ENCODE measurements around the gene FAM168A. TPM values are rescaled to one million over a fixed set of nuclear protein-coding genes. Genes with fewer than 3 reads are reported as not detected.

FAM168A gene
- total and polyA plus RNA-seq, 2 of the 8 experiments (the other 6 are each of a cell fraction or from before 2014, with no cell fraction given) = 17.1 to 21.6 TPM

DNA sequence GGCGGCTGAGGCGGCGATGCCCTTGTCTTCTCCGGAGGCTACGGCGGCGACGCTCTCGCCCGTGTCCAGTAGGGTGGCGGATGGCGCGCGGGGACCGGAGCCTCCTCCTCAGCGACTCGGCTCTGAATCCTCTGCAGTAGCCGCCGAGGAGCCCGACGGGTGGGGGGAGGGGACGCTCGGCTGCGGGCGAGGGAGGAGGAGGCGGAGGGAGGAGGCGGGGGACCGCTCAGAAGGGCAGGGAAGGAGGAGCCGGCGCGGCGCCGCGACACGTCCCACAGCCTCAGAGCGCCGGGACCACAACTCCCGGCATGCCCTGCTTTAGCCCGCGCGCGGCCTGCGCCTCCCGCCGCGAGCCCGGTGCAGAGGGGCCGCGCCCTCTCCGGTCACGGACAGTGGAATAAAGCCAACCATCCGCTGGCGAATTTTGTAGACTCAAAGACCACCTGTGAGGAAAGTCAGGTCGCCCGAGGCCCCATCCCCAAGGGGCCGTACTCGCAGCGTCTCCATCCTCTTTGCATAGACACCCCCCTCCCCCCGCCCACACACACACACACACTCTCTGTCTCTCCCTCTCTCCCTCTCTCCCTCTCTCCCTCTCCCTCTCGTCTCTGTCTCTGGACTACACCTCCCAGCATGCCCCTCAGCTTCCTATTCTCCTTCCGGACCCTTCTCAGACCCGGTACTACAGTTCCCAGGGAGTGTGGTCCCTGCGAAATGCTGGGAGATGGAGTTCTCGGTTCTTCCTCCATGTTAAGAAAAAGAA, at the start of gene FAM168A (continued):
- TF ChIP-seq, protein P1, sequence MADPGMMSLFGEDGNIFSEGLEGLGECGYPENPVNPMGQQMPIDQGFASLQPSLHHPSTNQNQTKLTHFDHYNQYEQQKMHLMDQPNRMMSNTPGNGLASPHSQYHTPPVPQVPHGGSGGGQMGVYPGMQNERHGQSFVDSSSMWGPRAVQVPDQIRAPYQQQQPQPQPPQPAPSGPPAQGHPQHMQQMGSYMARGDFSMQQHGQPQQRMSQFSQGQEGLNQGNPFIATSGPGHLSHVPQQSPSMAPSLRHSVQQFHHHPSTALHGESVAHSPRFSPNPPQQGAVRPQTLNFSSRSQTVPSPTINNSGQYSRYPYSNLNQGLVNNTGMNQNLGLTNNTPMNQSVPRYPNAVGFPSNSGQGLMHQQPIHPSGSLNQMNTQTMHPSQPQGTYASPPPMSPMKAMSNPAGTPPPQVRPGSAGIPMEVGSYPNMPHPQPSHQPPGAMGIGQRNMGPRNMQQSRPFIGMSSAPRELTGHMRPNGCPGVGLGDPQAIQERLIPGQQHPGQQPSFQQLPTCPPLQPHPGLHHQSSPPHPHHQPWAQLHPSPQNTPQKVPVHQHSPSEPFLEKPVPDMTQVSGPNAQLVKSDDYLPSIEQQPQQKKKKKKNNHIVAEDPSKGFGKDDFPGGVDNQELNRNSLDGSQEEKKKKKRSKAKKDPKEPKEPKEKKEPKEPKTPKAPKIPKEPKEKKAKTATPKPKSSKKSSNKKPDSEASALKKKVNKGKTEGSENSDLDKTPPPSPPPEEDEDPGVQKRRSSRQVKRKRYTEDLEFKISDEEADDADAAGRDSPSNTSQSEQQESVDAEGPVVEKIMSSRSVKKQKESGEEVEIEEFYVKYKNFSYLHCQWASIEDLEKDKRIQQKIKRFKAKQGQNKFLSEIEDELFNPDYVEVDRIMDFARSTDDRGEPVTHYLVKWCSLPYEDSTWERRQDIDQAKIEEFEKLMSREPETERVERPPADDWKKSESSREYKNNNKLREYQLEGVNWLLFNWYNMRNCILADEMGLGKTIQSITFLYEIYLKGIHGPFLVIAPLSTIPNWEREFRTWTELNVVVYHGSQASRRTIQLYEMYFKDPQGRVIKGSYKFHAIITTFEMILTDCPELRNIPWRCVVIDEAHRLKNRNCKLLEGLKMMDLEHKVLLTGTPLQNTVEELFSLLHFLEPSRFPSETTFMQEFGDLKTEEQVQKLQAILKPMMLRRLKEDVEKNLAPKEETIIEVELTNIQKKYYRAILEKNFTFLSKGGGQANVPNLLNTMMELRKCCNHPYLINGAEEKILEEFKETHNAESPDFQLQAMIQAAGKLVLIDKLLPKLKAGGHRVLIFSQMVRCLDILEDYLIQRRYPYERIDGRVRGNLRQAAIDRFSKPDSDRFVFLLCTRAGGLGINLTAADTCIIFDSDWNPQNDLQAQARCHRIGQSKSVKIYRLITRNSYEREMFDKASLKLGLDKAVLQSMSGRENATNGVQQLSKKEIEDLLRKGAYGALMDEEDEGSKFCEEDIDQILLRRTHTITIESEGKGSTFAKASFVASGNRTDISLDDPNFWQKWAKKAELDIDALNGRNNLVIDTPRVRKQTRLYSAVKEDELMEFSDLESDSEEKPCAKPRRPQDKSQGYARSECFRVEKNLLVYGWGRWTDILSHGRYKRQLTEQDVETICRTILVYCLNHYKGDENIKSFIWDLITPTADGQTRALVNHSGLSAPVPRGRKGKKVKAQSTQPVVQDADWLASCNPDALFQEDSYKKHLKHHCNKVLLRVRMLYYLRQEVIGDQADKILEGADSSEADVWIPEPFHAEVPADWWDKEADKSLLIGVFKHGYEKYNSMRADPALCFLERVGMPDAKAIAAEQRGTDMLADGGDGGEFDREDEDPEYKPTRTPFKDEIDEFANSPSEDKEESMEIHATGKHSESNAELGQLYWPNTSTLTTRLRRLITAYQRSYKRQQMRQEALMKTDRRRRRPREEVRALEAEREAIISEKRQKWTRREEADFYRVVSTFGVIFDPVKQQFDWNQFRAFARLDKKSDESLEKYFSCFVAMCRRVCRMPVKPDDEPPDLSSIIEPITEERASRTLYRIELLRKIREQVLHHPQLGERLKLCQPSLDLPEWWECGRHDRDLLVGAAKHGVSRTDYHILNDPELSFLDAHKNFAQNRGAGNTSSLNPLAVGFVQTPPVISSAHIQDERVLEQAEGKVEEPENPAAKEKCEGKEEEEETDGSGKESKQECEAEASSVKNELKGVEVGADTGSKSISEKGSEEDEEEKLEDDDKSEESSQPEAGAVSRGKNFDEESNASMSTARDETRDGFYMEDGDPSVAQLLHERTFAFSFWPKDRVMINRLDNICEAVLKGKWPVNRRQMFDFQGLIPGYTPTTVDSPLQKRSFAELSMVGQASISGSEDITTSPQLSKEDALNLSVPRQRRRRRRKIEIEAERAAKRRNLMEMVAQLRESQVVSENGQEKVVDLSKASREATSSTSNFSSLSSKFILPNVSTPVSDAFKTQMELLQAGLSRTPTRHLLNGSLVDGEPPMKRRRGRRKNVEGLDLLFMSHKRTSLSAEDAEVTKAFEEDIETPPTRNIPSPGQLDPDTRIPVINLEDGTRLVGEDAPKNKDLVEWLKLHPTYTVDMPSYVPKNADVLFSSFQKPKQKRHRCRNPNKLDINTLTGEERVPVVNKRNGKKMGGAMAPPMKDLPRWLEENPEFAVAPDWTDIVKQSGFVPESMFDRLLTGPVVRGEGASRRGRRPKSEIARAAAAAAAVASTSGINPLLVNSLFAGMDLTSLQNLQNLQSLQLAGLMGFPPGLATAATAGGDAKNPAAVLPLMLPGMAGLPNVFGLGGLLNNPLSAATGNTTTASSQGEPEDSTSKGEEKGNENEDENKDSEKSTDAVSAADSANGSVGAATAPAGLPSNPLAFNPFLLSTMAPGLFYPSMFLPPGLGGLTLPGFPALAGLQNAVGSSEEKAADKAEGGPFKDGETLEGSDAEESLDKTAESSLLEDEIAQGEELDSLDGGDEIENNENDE (IDR thresholded peaks at IDR 0.05; ENCODE audit: insufficient replicate concordance, low read length) = no peak
- TF ChIP-seq BACH1 (IDR thresholded peaks at IDR 0.05; ENCODE audit: low read length) (no peak), CREB1 (IDR thresholded peaks at IDR 0.05) (peak; percentile 71), TEAD4 (IDR thresholded peaks at IDR 0.05; ENCODE audit: low read depth, low read length) (no peak), JUND (IDR thresholded peaks at IDR 0.05; ENCODE audit: low read length) (no peak), SIRT6 (IDR thresholded peaks at IDR 0.05; ENCODE audit: low read length) (no peak), CTBP2 (IDR thresholded peaks at IDR 0.05; ENCODE audit: borderline replicate concordance, insufficient read depth, insufficient read length, low read length) (peak; percentile 67), RAD21 (IDR thresholded peaks at IDR 0.05 in 1 of 2, conservative IDR thresholded peaks at IDR 0.05 in 1 of 2; ENCODE audit: low read depth in 2 of 2, low read length in 2 of 2) (peak in 1 of 2 experiments; percentile 25; a peak in 2 of 4 replicates), TAF1 (IDR thresholded peaks at IDR 0.05; ENCODE audit: low read depth, low read length) (peak; percentile 40; the same call in 1 of the 2 replicates), CEBPB (IDR thresholded peaks at IDR 0.05; ENCODE audit: low read depth, low read length) (no peak)

Measured in H1 (cell line).